ENCODE measurements around the gene ACOT7. TPM values are rescaled to one million over a fixed set of nuclear protein-coding genes. Genes with fewer than 3 reads are reported as not detected.

Gene ACOT7
- total and polyA plus RNA-seq, 2 donors from 2014 or later, result 23.0 to 135 TPM

DNA sequence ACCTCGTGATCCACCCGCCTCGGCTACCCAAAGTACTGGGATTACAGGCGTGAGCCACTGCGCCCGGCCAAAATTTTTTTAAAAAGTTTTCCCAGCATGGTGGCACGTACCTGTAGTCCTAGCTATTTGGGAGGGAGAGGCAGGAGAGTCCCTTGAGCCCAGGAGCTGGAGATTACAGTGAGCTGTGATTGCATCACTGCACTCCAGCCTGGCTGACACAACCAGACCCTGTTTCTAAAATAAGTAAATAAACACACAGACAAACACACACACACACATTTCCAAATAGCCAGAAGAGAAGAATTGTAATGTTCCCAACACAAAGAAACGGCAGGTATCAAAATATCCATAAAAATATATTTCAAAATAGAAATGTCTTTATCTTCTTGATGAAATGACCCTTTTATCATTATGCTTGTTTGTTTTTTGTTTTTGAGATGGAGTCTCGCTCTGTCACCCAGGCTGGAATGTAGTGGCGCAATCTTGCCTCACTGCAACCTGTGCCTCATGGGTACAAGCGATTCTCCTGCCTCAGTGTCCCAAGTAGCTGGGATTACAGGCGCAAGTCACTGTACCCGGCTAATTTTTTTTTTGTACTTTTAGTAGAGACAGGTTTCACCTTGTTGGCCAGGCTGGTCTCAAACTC is 16.8 kb upstream of the ACOT7 start:
- peaks cover 0 to 5% (median 0%) of the 10 kb centered on the region in 3 donors for H3K4me1 ChIP-seq (ENCODE audit: control insufficient read depth in 2 of 3, insufficient read depth in 2 of 3, low read depth in 1 of 3, low read length in 3 of 3)
- no peaks in the 10 kb centered on the region for H3K27me3 ChIP-seq (ENCODE audit: control insufficient read depth, insufficient read depth, low read length)
- no peak overlapping the region for H3K4me3 ChIP-seq (ENCODE audit: low read length in 3 of 3)
- no peaks in the 10 kb centered on the region for H3K9me3 ChIP-seq (ENCODE audit: control insufficient read depth in 2 of 3, insufficient read depth in 1 of 3, low read length in 3 of 3)
- intact Hi-C loops (cut with DNase I), result no loop called here
- DNase-seq, result no peak
- no peak overlapping the region for H3K9ac ChIP-seq (ENCODE audit: low read length in 3 of 3)
- H3K36me3 ChIP-seq (ENCODE audit: control insufficient read depth in 2 of 3, insufficient read depth in 3 of 3, low read length in 3 of 3), result no peaks in the 10 kb centered on the region
- no peak for FAIRE-seq
- H3K27ac ChIP-seq (ENCODE audit: low read depth in 2 of 2, low read length in 2 of 2), result no peak overlapping the region
- TF ChIP-seq, protein P1, sequence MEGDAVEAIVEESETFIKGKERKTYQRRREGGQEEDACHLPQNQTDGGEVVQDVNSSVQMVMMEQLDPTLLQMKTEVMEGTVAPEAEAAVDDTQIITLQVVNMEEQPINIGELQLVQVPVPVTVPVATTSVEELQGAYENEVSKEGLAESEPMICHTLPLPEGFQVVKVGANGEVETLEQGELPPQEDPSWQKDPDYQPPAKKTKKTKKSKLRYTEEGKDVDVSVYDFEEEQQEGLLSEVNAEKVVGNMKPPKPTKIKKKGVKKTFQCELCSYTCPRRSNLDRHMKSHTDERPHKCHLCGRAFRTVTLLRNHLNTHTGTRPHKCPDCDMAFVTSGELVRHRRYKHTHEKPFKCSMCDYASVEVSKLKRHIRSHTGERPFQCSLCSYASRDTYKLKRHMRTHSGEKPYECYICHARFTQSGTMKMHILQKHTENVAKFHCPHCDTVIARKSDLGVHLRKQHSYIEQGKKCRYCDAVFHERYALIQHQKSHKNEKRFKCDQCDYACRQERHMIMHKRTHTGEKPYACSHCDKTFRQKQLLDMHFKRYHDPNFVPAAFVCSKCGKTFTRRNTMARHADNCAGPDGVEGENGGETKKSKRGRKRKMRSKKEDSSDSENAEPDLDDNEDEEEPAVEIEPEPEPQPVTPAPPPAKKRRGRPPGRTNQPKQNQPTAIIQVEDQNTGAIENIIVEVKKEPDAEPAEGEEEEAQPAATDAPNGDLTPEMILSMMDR (IDR thresholded peaks at IDR 0.05; ENCODE audit: borderline replicate concordance, extremely low read depth, insufficient read depth), result no peak

DNA sequence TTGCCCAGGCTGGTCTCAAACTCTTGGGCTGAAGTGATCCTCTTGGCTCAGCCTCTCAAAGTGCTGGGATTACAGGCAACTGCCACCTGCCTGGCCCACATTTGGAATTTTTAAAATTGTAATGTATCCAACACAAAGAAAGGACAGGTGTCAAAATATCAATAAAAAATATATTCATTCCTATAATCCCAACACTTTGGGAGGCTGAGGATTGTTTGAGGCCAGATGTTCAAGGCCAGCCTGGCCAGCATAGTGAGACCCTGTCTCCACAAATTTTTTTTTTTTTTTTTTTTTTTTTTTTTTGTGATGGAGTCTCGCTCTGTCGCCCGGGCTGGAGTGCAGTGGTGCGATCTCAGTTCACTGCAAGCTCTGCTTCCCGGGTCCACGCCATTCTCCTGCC is 16.2 kb upstream of the ACOT7 start:
- no peaks in the 10 kb centered on the region for H3K36me3 ChIP-seq (ENCODE audit: control insufficient read depth in 2 of 3, insufficient read depth in 3 of 3, low read length in 3 of 3)
- H3K9ac ChIP-seq (ENCODE audit: low read length in 3 of 3), result no peak overlapping the region
- peaks cover 0 to 5% (median 0%) of the 10 kb centered on the region in 3 donors for H3K4me1 ChIP-seq (ENCODE audit: control insufficient read depth in 2 of 3, insufficient read depth in 2 of 3, low read depth in 1 of 3, low read length in 3 of 3)
- H3K9me3 ChIP-seq (ENCODE audit: control insufficient read depth in 2 of 3, insufficient read depth in 1 of 3, low read length in 3 of 3), result no peaks in the 10 kb centered on the region
- no peak for FAIRE-seq
- DNase-seq, result no peak
- no peak overlapping the region for H3K4me3 ChIP-seq (ENCODE audit: low read length in 3 of 3)
- H3K27ac ChIP-seq (ENCODE audit: low read depth in 2 of 2, low read length in 2 of 2), result no peak overlapping the region
- no peaks in the 10 kb centered on the region for H3K27me3 ChIP-seq (ENCODE audit: control insufficient read depth, insufficient read depth, low read length)
- intact Hi-C loops (cut with DNase I), result no loop called here
- TF ChIP-seq, protein P1 (IDR thresholded peaks at IDR 0.05; ENCODE audit: borderline replicate concordance, extremely low read depth, insufficient read depth), result no peak

DNA sequence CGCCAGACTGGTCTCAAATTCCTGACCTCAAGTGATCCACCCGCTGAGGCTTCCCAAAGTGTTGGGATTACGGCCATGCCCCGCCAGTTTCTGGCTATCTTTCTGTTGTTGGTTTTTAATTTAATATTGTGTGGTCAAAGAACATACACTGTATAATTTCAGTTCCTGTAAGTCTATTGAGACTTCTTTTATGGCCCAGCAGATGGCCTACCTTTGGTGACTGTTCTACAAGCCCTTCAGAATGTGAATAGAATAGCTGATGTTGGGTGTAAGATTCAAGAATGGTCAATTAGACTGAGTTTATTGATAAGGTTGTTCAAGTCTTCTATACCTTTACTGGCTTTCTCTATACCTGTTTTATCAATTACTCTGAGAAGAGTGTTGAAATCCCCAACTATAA is 15.5 kb upstream of the ACOT7 start:
- no peaks in the 10 kb centered on the region for H3K36me3 ChIP-seq (ENCODE audit: control insufficient read depth in 2 of 3, insufficient read depth in 3 of 3, low read length in 3 of 3)
- FAIRE-seq (no peak), DNase-seq (no peak)
- no peaks in the 10 kb centered on the region for H3K4me1 ChIP-seq (ENCODE audit: control insufficient read depth in 2 of 3, insufficient read depth in 2 of 3, low read depth in 1 of 3, low read length in 3 of 3)
- TF ChIP-seq, protein P1 (IDR thresholded peaks at IDR 0.05; ENCODE audit: borderline replicate concordance, extremely low read depth, insufficient read depth), result no peak
- H3K27ac ChIP-seq (ENCODE audit: low read depth in 2 of 2, low read length in 2 of 2), result no peak overlapping the region
- no peaks in the 10 kb centered on the region for H3K9me3 ChIP-seq (ENCODE audit: control insufficient read depth in 2 of 3, insufficient read depth in 1 of 3, low read length in 3 of 3)
- H3K27me3 ChIP-seq (ENCODE audit: control insufficient read depth, insufficient read depth, low read length), result no peaks in the 10 kb centered on the region
- H3K9ac ChIP-seq (ENCODE audit: low read length in 3 of 3), result no peak overlapping the region
- H3K4me3 ChIP-seq (ENCODE audit: low read length in 3 of 3), result no peak overlapping the region
- intact Hi-C loops (cut with DNase I), result no loop called here

DNA sequence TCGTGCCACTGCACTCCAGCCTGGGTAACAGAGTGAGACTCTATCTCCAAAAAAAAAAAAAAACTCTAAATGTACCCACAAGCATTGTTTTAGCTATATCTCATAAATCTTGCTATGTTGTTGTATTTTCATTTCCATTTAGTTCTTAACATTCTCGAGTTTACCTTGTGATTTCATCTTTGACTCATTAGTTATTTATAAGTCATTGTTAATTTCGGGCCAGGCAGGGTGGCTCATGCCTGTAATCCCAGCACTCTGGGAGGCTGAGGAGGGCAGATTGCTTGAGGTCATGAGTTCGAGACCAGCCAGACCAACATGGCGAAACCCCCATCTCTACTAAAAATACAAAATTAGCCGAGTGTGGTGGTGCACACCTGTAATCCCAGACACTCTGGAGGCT is 14.5 kb upstream of the ACOT7 start:
- Histone ChIP-seq H3K9me3 (ENCODE audit: control insufficient read depth in 2 of 3, insufficient read depth in 1 of 3, low read length in 3 of 3) (no peaks in the 10 kb centered on the region), H3K36me3 (ENCODE audit: control insufficient read depth in 2 of 3, insufficient read depth in 3 of 3, low read length in 3 of 3) (no peaks in the 10 kb centered on the region), H3K4me3 (ENCODE audit: low read length in 3 of 3) (no peak overlapping the region), H3K27me3 (ENCODE audit: control insufficient read depth, insufficient read depth, low read length) (no peaks in the 10 kb centered on the region), H3K9ac (ENCODE audit: low read length in 3 of 3) (no peak overlapping the region), H3K27ac (ENCODE audit: low read depth in 2 of 2, low read length in 2 of 2) (no peak overlapping the region), H3K4me1 (ENCODE audit: control insufficient read depth in 2 of 3, insufficient read depth in 2 of 3, low read depth in 1 of 3, low read length in 3 of 3) (no peaks in the 10 kb centered on the region)
- TF ChIP-seq, protein P1 (IDR thresholded peaks at IDR 0.05; ENCODE audit: borderline replicate concordance, extremely low read depth, insufficient read depth), result no peak
- DNase-seq (no peak), FAIRE-seq (no peak)
- intact Hi-C loops (cut with DNase I), result no loop called here

All from kidney (tissue), 14 donors.